ENCODE data around the gene GJA5. TPM values are rescaled to one million over a fixed set of nuclear protein-coding genes. Genes with fewer than 3 reads are reported as not detected.

GJA5 gene
- 0.57 TPM in 1 of 2 replicates, not detected in the other for total RNA-seq

DNA sequence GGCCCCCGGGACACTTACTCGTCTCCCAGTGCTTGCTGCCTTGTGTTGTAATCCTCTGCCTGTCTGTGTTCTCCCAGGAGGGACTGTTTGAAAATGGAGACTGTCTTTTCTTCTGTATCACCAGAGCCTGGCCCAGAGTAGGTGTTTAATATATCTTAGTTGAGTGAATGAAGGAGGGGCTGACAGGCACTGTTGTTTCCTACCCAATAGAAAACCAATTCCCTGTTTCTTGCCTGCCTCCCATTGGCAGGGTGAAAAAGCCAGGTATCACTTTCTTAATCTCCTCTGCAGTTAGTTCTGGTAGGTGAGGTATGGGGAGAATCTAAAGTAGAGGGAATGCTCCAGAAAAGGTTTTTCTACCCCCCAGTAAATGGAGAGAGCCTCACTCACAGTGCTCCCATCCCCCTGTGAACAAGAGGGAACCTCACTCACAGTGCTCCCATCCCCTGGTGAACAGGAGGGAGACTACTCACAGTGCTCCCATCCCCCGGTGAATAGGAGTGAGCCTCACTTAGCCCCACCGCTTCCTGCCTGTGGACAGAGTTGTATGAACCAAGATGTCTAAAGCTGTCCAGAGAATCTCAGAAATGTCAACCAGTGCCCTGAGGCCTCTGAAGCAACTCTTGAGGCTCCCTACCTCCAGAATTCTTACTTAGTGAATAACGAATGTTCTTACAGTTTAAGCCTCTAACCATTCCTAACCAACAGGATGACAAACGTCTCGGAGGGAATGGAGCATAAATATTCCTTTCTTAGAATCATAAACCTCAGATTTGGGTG, at the start of gene GJA5:
GJA5 (minus strand) TSS at position 122 of the 780 bp plus-strand sequence. CDS start 1,364 bp downstream, outside the sequence.

Other genes starting within 250 kb of the GJA5 start
- gene BCL9, start 219.1 kb downstream of the GJA5 start, total RNA-seq, result 5.0 and 5.7 TPM in 2 replicates
- 5.0 and 6.2 TPM in 2 replicates for gene ACP6, start 90.1 kb downstream of the GJA5 start, total RNA-seq
- not detected in 2 replicates for gene GJA8, start 142.2 kb upstream of the GJA5 start, total RNA-seq
- gene GPR89B, start 167.8 kb upstream of the GJA5 start, total RNA-seq, result 14.2 and 30.1 TPM in 2 replicates

All from placental pericyte (primary cell).